GM12864 (cell line): ENCODE results near the gene SMOC2.

Experiments
- DNase-seq: peaks from one replicate; pipeline ENCODE4 v3.0.0-alpha.2; 2011; ENCODE audit warnings: low read depth
- H3K4me3 ChIP-seq: 2 replicates; pipeline ENCODE4 v1.5.1; 2011; ENCODE audit warnings: mild to moderate bottlenecking, low read depth, low read length, control low read depth
- TF ChIP-seq, protein P1 (sequence below): IDR thresholded peaks from 2 replicates; pipeline ENCODE4 v1.5.1; 2011; ENCODE audit warnings: low read depth, mild to moderate bottlenecking, moderate library complexity, low read length, control low read depth, inconsistent platforms; ENCODE audit errors: missing control alignments

The SMOC2 gene

DNA sequence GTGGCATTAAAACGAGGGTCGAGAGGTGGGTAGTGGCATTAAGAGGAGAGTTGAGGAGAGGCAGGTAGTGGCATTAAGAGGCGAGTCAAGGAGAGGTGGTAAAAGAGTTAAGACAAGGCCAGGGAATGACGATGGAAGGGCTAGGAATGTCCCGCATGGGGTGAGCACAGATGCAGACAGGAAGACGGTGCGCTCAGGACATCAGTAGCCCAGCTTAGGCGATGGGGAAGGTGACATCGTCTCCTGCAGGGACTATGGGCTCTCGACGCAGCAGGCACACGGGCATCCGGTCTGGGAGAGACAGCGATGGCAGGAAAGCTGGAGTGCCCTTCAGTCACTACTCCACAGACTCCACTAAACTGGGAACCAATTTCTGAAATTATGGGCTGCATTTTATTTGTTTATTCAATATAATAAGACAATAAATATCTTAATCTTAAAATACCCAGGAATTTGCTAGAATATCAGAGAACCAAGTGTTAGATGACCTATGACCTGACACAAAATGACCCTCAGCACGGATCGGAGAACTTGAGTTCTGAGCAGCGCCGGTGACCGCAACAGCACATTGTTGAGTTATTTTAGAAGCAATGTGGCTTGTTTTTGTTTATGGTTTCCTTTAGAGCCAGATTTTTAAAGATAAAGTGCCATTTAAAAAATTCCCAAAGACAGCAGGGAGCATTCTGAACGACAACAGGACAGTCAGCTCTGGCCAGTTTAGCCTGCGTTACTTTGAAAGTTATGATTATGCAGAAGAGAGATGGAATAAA is 177.7 kb downstream of the SMOC2 start:
- DNase-seq, result no peak
- TF ChIP-seq, protein P1, sequence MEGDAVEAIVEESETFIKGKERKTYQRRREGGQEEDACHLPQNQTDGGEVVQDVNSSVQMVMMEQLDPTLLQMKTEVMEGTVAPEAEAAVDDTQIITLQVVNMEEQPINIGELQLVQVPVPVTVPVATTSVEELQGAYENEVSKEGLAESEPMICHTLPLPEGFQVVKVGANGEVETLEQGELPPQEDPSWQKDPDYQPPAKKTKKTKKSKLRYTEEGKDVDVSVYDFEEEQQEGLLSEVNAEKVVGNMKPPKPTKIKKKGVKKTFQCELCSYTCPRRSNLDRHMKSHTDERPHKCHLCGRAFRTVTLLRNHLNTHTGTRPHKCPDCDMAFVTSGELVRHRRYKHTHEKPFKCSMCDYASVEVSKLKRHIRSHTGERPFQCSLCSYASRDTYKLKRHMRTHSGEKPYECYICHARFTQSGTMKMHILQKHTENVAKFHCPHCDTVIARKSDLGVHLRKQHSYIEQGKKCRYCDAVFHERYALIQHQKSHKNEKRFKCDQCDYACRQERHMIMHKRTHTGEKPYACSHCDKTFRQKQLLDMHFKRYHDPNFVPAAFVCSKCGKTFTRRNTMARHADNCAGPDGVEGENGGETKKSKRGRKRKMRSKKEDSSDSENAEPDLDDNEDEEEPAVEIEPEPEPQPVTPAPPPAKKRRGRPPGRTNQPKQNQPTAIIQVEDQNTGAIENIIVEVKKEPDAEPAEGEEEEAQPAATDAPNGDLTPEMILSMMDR, result no peak
- H3K4me3 ChIP-seq, result no peak overlapping the region

GRCh38 chr6:168619560-168620314 is 178.8 kb downstream of the SMOC2 start:
- no peak for DNase-seq
- no peak overlapping the region for H3K4me3 ChIP-seq
- TF ChIP-seq, protein P1, result no peak

DNA sequence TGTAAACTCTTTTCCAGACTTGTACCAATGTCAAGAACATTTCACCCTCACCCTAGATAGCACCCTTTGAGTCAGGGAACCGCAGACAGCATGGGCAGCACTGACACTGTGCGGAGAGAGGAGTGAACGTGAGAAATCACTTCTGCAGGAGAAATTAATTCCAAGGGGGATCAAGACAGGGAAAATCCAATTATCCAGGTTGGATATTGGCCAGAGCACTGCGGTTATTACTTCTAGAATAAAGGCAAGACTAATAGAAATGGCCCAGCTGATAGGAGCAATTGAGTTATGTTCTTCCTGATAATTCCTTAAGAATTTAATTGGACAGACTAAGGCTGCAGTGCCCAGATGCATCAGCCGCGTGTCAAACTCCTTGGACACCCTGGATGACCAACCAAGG is 179.6 kb downstream of the SMOC2 start:
- H3K4me3 ChIP-seq, result no peak overlapping the region
- no peak for DNase-seq
- TF ChIP-seq, protein P1, result no peak

DNA sequence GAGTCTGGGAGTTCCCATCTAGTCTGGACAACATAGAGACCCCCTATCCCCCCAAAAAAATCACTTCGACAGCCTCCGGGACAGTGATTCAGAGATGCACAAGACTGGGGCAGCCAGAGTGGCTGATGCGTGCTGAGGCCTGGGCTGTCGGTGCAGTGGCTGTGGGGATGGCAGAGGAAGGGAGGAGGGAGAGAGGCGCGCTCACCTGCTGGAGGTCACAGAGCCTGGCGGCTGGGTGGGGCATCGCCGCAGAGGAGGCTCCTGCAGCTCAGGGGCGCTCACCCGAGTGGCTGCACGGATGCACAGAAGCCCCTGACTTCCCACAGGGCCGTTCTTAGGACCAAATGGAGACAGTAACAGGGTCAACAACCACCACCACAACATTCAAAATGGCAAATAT is 182.8 kb downstream of the SMOC2 start:
- TF ChIP-seq, protein P1, result no peak
- H3K4me3 ChIP-seq, result no peak overlapping the region
- DNase-seq, result no peak

GRCh38 chr6:168624540-168624939 is 183.6 kb downstream of the SMOC2 start:
- no peak for DNase-seq
- TF ChIP-seq, protein P1, result no peak
- no peak overlapping the region for H3K4me3 ChIP-seq

DNA sequence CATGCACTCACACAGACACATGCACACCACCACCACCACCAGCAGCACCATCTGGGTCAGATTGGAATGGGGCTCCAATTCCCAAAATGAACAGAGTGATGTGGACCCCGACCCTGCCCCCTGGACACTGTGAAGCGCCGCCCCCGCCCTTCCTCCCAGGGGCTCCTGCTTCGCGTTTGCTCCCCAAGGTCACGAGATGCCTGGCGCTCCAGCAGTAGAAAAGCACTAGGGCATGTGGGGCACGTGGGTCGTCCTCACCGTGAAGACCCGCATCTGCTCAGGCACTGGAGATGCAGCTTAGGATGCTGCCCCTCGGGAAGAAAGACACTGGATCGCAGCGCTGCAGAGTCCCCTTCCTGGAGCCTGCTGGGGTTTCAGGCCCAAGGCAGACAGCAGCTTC is 184.0 kb downstream of the SMOC2 start:
- no peak for DNase-seq
- H3K4me3 ChIP-seq, result no peak overlapping the region
- TF ChIP-seq, protein P1, result no peak
